HG03097 (cell line): Measurements from ENCODE around the gene CSRP3.

Experiments
- ATAC-seq: cut with Tn5 transposase; IDR thresholded peaks from one replicate; pipeline ENCODE4 v1.9.1; 2021; ENCODE audit not compliant: unreplicated experiment, low FRiP score

Gene CSRP3

GRCh38 chr11:19226378-19227195 is 24.8 kb upstream of the CSRP3 start:
- no peak for ATAC-seq

- ATAC-seq: no peak
Measured at GRCh38 chr11:19225581-19225980, 23.8 kb upstream of the CSRP3 start.

- ATAC-seq: no peak
Measured at GRCh38 chr11:19225123-19225522, 23.3 kb upstream of the CSRP3 start.

GRCh38 chr11:19220903-19221724 is 19.3 kb upstream of the CSRP3 start:
- ATAC-seq: no peak

- no peak for ATAC-seq
Measured at GRCh38 chr11:19218786-19219460, 17.1 kb upstream of the CSRP3 start.

GRCh38 chr11:19218216-19218615 is 16.4 kb upstream of the CSRP3 start:
- ATAC-seq: no peak

- ATAC-seq: no peak
Measured at GRCh38 chr11:19216709-19217374, 15.1 kb upstream of the CSRP3 start.

GRCh38 chr11:19216021-19216420 is 14.2 kb upstream of the CSRP3 start:
- no peak for ATAC-seq

- no peak for ATAC-seq
Measured at GRCh38 chr11:19209617-19210370, 8.0 kb upstream of the CSRP3 start.

GRCh38 chr11:19208959-19209546 is 7.3 kb upstream of the CSRP3 start:
- no peak for ATAC-seq

- no peak for ATAC-seq
Measured at GRCh38 chr11:19208181-19208580, 6.4 kb upstream of the CSRP3 start.

- no peak for ATAC-seq
Measured at GRCh38 chr11:19204836-19205235, 3.1 kb upstream of the CSRP3 start.

- no peak for ATAC-seq
Measured at GRCh38 chr11:19200410-19201201, 1.2 kb downstream of the CSRP3 start.

- no peak for ATAC-seq
Measured at GRCh38 chr11:19199771-19200170, 2.0 kb downstream of the CSRP3 start.

- ATAC-seq: no peak
Measured at GRCh38 chr11:19199048-19199447, 2.7 kb downstream of the CSRP3 start.

GRCh38 chr11:19196432-19196831 is 5.4 kb downstream of the CSRP3 start:
- ATAC-seq: no peak

GRCh38 chr11:19194620-19195308 is 7.0 kb downstream of the CSRP3 start:
- ATAC-seq: no peak

GRCh38 chr11:19193916-19194315 is 7.9 kb downstream of the CSRP3 start:
- ATAC-seq: no peak
